Epithelial cell of prostate (primary cell): Measurements from ENCODE around the gene CDK5RAP1.

Source experiments
- DNase-seq: peaks from one replicate; pipeline ENCODE4 v3.0.0-alpha.2; 2011; ENCODE audit warnings: low read depth, low spot score
- H3K27ac ChIP-seq: fragments of 450-650 bp; 2 replicates; pipeline ENCODE4 v1.5.1; 2017; ENCODE audit warnings: mild to moderate bottlenecking

Gene CDK5RAP1

GRCh38 chr20:33337531-33338165 is 63.7 kb downstream of the CDK5RAP1 start:
- no peak overlapping the region for H3K27ac ChIP-seq
- no peak for DNase-seq

GRCh38 chr20:33337119-33337518 is 64.2 kb downstream of the CDK5RAP1 start:
- H3K27ac ChIP-seq, result no peak overlapping the region
- DNase-seq, result no peak

- no peak overlapping the region for H3K27ac ChIP-seq
- no peak for DNase-seq
Observed at GRCh38 chr20:33336375-33336774, 64.9 kb downstream of the CDK5RAP1 start.

- no peak overlapping the region for H3K27ac ChIP-seq
- DNase-seq, result no peak
Observed at GRCh38 chr20:33334111-33334510, 67.2 kb downstream of the CDK5RAP1 start.

- no peak for DNase-seq
- no peak overlapping the region for H3K27ac ChIP-seq
Observed at GRCh38 chr20:33333616-33334015, 67.7 kb downstream of the CDK5RAP1 start.

- H3K27ac ChIP-seq, result no peak overlapping the region
- no peak for DNase-seq
Observed at GRCh38 chr20:33332905-33333456, 68.3 kb downstream of the CDK5RAP1 start.

GRCh38 chr20:33328157-33329137 is 72.9 kb downstream of the CDK5RAP1 start:
- no peak overlapping the region for H3K27ac ChIP-seq
- DNase-seq, result no peak

- H3K27ac ChIP-seq, result no peak overlapping the region
- DNase-seq, result no peak
Observed at GRCh38 chr20:33325350-33325749, 76.0 kb downstream of the CDK5RAP1 start.

- H3K27ac ChIP-seq, result no peak overlapping the region
- no peak for DNase-seq
Observed at GRCh38 chr20:33323236-33323635, 78.1 kb downstream of the CDK5RAP1 start.

- DNase-seq, result no peak
- H3K27ac ChIP-seq, result no peak overlapping the region
Observed at GRCh38 chr20:33322456-33322855, 78.9 kb downstream of the CDK5RAP1 start.

- no peak for DNase-seq
- no peak overlapping the region for H3K27ac ChIP-seq
Observed at GRCh38 chr20:33320006-33320405, 81.3 kb downstream of the CDK5RAP1 start.

- no peak for DNase-seq
- H3K27ac ChIP-seq, result no peak overlapping the region
Observed at GRCh38 chr20:33318096-33318429, 83.3 kb downstream of the CDK5RAP1 start.

GRCh38 chr20:33317424-33318095 is 83.8 kb downstream of the CDK5RAP1 start:
- no peak for DNase-seq

GRCh38 chr20:33316958-33317357 is 84.4 kb downstream of the CDK5RAP1 start:
- H3K27ac ChIP-seq, result no peak overlapping the region
- no peak for DNase-seq

More at GRCh38 chr20:33317424-33318095, 83.8 kb downstream of the CDK5RAP1 start:
- no peak overlapping the region for H3K27ac ChIP-seq

GRCh38 chr20:33316343-33316742 is 85.0 kb downstream of the CDK5RAP1 start:
- no peak overlapping the region for H3K27ac ChIP-seq
- DNase-seq, result no peak

GRCh38 chr20:33313686-33314314 is 87.5 kb downstream of the CDK5RAP1 start:
- no peak for DNase-seq
- no peak overlapping the region for H3K27ac ChIP-seq

GRCh38 chr20:33312583-33312982 is 88.7 kb downstream of the CDK5RAP1 start:
- no peak for DNase-seq
- no peak overlapping the region for H3K27ac ChIP-seq

GRCh38 chr20:33311996-33312395 is 89.3 kb downstream of the CDK5RAP1 start:
- DNase-seq, result no peak
- H3K27ac ChIP-seq, result no peak overlapping the region

GRCh38 chr20:33311011-33311410 is 90.3 kb downstream of the CDK5RAP1 start:
- DNase-seq, result no peak
- H3K27ac ChIP-seq, result no peak overlapping the region

- no peak overlapping the region for H3K27ac ChIP-seq
- no peak for DNase-seq
Observed at GRCh38 chr20:33310327-33310899, 90.9 kb downstream of the CDK5RAP1 start.
